ENCODE results near the gene HACD1. TPM values are rescaled to one million over a fixed set of nuclear protein-coding genes. Genes with fewer than 3 reads are reported as not detected.
A peak's percentile ranks its signal among the peaks of the same experiment; 100 is the strongest.

The HACD1 gene, protein sequence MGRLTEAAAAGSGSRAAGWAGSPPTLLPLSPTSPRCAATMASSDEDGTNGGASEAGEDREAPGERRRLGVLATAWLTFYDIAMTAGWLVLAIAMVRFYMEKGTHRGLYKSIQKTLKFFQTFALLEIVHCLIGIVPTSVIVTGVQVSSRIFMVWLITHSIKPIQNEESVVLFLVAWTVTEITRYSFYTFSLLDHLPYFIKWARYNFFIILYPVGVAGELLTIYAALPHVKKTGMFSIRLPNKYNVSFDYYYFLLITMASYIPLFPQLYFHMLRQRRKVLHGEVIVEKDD
- polyA plus RNA-seq (2013, experiment 1 of 2; ENCODE audit: insufficient read length): 70.8 TPM
- 71.6 TPM for polyA plus RNA-seq (2013, experiment 2 of 2; ENCODE audit: insufficient read length)

DNA sequence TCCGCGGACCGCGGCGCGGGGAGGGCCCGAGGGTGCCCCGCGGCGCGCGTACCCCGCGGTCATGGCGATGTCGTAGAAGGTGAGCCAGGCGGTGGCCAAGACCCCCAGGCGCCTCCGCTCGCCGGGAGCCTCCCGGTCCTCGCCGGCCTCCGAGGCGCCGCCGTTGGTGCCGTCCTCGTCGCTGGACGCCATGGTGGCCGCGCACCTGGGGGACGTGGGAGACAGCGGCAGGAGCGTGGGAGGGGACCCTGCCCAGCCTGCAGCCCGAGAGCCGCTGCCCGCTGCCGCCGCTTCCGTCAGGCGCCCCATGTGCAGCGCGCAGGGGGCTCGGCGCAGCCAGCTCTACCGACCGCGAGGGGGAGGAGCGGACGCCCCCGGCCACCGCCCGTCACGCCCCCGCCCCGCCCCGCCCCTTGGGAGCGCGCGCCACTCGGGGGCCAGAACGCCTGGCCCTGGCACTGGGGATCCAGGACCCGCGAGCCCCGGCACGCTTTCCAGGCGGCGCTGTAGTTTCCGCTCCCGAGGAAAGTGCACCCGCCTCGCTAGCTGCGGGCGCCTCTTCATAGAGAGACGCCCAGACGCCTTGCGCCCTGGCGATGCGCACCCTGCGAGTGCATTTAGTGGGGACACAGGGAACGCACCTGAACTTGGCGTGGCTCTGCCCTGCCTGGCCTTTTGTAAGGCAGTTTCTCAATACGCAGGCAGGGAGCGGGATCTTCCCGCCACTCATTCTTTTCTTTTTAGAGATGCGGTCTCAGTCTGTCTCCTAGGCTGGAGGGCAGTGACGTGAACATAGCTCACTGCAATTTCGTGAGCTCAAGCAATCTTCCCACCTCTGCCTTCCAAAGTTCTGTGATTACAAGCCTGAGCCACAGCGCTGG lies at the start of gene HACD1:
HACD1 (minus strand) TSS at position 344 of the 881 bp plus-strand sequence; CDS start at position 309, 35 bp downstream.
- DNase-seq: peak; percentile 78

DNA sequence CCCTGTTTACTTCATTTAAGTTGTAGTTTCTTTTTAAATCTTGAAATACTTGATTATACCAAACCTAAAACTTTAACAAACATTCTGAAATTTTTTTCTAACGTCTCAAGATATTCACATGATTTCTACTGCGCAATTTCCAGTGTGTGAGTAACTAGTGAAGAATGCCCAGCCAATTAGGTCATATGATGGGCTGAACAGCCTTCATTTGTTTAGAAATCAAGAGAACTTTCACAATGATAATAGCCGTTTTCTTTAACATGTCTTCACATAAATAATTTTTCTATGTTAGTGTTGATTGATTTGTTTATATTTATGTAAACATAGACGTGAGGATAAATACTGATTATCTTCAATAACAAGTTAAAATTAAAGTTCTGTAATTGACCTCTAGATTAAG lies 48.6 kb upstream of the HACD1 start:
- peak; percentile 86 for DNase-seq

DNA sequence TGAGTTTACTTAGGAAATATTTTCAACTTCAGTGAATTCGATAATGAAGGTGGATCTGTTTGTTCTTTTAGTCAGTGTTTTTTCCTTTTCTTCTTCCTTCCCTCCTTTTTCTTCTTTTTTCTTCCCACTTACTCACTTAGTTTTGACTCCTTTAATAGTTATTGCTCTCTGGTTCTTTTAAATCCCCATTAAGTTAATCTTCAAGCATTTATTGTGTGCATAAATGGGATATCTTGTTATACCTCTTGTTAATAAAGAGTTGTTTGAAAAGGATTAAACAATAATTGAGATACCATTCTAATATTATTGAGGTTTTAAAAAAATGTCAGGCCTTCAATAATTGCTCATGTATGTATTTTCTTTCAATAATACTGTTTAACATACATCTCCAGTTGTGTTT lies 46.3 kb upstream of the HACD1 start:
- no peak for DNase-seq

DNA sequence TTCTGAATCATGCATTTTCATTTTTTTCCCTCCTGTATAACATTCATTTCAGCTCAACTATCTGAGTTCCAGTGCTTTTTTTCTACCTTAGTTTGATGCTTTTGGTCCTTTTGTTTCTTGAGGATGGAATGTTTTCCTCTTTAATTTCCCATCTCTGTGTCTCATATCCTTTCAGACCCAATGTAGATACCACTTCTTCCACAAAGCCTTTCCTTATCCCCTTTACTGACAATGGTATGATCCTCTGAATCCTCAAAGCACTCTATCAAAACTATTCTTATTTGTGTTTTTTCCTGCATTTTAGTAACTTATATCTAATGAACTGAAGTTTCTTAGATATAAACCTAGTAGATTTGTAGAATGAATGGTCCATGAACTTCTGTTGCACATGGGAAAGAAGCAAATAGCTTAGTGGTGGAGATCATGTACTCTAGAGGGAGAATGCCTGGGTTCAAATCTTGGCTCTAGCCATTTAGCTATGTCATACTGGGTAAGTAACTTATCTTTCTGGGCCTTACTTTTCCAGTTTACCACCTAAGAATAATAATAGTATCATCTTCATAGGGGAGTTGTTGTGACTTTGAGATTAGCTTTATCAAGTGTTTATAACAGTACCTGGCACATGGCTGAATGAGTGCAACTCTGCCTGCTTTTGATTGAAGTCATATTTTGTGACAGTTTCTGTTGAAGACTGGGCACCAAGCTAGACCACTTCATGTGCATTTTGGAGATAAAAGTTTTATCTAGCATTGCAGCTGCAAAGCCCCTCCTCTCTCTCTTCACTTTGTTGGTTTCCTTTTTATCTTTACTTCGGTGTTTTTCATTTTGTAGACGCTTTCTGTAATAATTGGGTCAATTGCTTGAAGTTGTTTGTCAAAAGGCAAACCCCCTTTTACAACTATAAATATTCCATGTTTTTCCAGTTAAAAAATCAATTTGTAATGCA lies 45.3 kb upstream of the HACD1 start:
- no peak for DNase-seq

DNA sequence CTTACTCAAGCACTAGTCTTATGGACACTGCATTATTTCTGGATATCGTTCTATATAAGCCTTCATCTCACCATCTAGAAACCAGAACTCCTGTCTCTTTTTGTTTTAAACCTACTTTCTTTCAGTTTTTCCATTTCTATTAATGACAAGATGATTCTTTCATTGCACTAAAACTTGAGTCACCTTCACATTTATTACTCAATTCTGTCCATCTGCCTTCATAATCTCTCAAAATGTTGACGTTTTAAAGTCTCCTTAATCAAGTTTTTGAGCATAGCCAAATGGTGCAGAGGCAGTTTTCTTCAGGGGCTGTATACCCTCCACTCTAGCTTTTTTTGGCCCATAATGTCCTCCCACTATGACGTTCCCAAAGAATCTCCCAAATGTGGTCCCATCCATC lies 44.3 kb upstream of the HACD1 start:
- DNase-seq: no peak

DNA sequence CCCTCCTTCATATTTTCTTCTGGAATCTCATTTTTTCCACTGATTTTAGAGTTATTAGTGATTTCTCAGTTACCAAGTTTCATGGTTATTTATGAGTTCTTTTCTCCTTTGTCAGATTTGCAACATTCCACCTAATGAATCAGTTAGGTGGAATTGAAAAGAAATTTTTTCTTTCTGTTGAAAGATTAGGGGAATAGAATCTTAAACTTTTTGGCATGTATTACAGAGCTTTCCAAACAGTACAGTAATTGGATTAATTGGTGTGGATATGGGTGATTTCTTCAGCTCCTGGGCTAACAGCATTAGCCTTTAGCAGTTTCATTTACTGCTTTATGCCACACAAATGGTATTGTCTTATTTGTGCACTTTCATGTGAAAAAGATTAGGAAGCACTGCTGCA lies 43.7 kb upstream of the HACD1 start:
- DNase-seq: peak; percentile 23

DNA sequence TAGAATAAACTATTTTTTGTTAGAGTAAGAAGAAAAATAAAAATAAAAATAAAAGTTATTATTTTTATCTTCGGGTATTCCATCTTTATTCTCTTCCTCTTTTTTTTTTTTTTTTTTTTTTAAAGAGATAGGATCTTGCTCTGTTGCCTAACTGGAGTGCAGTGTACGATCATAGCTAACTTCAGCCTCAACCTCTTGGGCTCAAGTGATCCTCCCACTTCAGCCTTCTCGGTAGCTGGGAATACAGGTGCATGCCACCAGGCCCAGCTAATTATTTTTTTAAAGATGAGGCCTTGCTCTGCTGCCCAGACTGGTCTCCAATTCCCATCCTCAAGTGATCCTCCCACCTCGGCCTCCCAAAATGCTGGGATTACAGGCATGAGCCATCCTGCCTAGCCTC lies 42.2 kb upstream of the HACD1 start:
- no peak for DNase-seq

DNA sequence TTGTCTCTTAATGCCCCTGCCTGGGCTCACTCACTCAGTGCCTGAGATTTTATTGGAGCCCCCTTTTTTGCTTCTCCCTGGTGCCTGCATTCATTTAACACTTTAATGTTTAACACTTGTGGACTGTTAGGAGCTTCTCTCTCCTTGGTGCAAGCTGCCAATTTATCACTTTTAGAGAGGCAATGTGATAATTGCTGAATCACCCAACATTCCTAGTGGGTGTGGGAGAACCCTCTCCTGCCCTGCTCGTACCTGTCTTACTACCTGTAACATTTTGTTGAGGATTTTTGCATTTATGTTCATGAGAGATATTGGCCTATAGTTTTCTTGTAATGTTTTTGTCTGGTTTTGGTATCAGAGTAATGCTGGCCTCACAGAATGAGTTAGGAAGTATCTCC lies 39.9 kb upstream of the HACD1 start:
- no peak for DNase-seq

DNA sequence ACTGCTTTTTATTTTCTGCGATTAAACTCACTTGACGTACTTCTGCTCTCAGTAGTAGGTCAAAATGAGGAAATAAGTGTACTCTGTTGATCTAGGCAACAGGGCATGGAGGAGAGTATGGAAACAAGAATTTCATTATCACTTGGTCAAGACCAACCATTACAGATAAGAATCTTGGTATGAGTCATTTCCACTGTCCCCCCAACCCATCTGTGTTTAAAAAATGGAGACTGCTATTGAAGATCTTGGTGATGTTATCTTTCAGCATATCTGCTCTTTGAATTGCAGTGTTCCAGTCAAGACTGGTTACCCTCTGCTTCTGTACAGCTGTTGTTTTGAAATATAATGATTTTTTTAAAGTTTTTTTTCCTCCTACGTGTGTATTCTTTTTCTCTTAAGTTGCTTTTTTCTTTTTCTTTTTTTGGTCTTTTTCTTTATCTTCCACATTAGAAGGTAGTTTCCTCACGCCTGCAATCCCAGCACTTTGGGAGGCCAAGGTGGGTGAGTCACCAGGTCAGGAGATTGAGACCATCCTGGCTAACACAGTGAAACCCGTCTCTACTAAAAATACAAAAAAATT lies 38.5 kb upstream of the HACD1 start:
- no peak for DNase-seq

DNA sequence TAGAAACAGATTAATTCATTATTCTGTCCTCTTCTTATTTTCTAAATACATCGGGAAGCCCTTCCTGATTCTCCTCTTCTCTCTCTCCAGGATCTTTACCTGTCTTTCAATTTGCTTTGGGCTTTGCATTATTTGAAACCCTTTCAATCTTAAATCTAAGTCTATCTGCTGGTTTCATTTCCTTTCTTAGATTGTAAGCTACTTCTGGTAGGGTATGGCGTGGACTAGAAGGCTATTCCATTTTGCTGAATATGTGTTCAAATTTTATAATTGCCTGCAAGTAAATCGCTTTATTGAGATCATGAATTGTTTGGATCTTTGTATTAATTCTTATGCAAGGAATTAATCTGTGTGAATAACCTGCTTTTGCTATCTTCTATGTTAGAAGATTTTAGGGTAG lies 37.8 kb upstream of the HACD1 start:
- DNase-seq: no peak

DNA sequence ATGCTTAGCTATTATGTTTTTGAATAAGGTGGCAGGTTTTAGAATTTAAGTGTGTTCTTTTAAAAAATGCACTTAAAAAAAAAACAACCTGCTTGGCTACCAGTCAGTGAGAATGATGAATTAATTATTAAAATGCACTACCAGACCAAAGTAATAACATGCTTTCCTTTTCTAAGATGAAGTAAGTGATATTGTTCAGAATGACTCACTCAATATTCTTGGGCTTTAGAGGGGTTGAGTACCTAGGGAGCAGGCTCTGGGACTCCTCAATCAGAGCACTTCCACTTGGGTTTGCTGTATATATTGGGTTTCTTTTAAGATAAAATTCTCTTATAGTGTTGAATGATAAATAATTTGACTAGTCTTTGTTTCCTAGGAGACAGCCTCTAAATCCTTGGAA lies 35.4 kb upstream of the HACD1 start:
- DNase-seq: no peak

DNA sequence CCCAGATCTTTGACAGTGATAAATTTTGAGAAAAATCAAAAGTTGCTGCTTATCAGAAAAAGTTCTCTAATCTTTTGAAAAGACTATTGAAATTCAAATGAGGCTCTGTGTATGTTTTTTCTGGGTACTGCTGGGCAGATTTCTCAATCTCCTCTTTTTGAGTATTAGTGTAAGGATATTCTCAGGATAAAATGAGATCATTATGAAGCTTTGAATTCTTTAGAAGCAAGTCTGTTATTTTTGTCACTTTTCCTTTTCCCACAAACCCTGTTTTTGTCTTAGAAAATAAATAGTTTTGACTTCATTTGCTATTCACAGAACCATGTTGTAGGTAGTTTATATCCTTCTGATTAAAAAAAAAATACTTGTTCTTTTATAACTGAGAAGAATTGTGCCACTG lies 34.7 kb upstream of the HACD1 start:
- peak; percentile 41 for DNase-seq

DNA sequence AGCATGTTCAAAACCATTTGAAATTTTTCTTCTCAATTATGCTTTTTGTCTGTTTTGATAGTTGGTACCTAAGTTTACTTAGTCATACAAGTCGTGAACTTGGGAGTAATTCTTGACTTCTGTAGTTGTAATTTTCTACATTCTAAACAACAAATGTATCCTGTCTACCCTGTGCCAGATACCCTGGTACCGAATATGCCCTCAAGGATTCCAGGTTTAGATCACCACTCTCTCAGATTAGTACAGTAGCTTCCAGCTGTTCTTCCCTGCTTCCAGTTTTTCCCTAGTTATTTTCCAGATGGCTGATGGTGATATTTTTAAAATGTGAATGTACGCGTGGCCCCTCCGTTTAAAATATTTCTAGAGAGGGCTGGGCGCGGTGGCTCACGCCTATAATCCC lies 33.2 kb upstream of the HACD1 start:
- DNase-seq: no peak

DNA sequence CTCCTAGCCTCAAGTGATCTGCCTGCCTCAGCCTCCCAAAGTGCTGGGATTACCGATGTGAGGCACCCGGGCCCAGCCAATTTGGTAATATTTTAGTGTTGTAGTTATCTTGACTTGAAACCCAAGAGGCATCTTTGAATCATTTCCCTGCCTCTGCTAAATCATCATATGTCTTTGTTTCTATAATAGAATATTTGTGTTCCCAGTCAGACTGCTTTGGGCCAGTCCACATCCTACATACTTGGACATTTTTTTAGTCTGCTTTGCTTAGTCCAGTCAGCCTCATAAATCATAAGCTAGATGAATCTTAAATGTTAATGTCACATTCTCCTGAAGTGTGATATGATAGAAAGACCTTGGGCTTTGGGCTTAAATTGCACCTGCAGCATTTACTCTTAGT lies 32.7 kb upstream of the HACD1 start:
- peak; percentile 56 for DNase-seq

DNA sequence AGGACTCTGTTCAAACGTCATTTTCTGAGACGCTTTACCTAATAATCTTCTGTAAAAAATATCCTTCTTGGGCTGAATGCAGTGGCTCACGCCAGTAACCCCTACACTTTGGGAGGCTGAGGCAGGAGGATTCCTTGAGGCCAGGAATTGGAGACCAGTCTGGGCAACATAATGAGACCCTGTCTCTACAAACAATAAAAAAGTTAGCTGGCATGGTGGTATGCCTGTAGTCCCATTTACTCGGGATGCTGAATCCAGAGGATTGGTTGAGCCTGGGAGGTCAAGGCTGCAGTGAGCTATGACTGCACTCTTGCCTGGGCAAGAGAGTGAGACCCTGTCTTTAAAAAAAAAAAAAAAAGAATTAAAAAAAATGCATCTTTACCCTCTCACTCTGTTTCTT lies 31.9 kb upstream of the HACD1 start:
- DNase-seq: no peak

DNA sequence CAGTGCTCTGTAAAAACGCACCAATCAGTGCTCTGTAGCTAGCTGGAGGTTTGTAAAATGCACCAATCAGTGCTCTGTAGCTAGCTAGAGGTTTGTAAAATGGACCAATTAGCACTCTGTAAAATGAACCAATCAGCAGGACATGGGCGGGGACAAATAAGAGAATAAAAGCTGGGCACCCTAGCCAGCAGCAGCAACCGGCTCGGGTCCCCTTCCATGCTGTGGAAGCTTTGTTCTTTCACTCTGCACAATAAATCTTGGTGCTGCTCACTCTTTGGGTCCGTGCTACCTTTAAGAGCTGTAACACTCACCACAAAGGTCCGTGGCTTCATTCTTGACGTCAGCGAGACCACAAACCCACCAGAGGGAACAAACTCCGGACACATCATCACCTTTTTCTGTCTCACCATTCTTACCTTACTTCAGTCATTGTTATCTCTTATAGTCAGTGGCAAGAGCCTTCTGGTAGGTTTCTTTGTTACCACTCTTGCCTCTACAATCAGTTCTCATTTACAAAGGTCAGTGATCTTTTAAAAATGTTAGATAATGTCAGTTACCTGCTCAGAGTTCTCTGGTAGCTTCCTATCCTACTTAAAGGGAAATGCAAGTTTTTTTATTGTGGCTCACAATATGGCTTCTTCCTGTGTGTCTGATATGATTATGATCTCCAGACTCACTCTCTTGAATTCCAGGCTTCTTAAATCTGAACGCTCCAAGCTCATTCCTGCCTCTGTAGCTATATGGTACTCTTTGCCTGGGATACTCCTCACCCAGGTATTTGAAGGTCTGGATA lies 31.3 kb upstream of the HACD1 start:
- no peak for DNase-seq

DNA sequence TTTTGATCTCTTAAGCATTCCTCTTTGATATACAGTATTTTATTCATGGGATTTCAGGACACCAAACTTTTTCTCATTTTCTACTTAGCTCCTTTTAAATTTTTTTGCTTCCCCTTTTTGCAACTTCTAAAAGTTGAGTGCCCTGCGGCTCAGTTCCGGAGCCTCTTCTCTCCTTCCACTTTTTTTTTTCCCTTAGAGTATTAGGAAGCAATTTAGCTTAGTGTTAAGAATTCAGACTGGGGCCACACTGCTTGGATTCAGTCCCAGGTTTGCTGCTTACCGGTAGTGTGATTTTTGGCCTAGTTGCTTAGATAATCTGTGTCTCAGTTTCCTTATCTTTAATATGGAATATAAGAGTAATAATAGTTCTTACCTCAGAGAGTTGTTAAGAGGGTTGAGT lies 30.2 kb upstream of the HACD1 start:
- DNase-seq: no peak

DNA sequence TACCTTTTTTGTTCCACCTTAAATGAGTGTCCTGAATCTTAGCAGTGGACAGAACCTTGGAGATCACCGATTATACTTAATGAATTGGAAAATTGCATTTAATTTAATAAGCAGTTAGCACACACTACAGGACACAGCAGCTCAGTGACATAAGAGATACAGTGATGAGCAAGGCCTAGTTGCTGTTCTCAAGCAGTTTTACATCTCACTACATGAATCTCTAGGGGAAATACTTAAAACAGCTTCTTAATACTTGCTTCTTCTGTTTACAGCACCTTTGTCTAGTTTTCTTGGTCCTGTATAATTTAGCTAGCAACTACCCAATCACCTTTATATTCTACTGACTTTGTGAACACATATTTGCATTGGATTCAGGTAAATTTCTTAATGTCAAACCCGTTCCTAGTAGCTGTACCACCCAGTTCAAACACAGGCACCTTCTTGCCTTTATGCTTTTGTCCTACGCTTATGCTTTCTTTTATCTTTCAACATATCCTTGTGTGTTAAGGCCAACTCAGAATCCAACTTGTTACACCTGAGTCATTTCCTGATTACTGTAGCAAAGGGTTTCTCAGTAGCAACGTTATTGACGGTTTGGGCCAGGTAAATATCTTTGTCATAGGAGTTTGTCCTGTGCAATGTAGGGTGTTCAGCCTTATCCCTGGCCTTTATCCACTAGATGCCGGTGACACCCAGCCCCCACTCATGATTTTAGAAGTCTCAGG lies 28.6 kb upstream of the HACD1 start:
- DNase-seq: no peak

DNA sequence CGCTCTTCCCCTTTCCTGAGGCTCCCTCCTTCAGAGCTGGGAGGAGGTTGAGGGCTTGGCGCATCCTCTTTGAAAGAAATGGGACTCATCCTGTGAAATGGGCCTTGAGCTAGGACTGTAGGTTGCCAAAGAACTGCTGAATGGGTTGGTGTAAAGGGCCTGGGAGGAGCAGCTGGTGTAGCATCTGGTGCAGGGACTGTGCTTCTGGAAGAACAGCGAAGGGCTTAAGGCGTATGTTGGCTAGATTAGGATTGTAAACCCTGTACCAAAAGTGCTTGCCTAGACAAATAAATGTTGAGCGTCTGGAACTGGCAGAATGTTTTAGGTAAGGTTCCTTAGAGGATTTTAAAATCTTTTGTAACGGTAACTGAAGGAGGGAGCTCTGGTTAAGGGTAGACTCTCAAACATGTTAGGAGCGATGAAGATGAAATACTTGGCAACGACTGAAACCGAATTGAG lies 27.3 kb upstream of the HACD1 start:
- no peak for DNase-seq

DNA sequence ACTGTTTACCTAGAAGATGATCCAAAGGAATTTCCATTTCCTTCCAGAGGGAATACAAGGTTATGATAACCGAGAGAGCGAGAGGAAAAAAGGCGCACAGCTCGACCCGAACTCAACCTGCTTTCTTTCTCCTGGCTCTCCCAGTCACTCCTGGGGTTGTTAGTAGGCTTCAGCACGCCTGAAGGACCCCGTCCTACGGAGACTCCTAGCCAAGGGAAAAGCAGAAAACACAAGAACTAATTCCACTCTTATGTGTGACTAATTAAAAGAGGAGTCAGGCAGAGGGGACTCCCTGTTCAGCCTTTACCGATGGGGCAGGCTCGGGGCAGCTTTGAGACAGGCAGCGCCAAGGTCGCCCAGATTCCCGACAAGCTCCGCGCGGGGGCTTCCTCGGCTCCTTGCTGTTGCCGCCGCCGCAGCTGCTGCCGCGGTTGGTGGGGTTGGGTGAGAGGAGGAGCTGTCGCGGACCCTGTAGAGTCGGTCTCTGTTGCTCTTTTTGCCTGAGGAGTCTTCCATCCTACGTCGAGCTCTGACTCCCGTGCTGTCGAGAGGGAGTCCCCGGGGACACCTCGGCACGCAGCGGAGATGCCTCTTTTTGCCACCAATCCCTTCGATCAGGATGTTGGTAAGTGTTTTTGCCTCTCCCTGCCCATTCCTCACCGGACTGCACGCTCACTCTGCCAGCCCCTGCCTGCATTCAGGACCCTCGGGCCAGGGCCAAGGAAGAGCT lies 26.7 kb upstream of the HACD1 start, which contains the start of gene STAM:
STAM (plus strand) TSS at position 397 of the 730 bp plus-strand sequence; CDS start at position 586, 189 bp downstream.
- peak; percentile 95 for DNase-seq
